ENCODE data around the gene NTM.

DNA sequence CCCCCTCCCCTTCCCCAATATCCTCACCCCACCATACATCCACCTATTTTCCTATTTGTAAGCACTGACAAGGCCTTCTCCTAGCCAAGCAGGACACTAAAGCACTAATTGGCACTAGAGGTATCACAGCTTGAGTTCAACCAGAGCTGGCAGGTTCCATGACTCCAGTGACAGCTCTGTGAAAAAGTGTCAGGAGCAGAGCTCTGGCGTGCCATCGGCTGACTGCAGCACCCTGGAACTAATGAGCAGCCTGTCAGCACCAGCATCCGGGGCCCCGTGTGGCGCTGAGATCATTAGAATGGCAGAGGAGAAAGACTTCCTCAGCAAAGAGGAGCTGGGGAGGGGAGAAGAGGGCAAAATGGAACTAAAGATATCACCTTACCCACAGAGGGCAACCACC, 847.4 kb downstream of the NTM start:
- TF ChIP-seq, protein P1, sequence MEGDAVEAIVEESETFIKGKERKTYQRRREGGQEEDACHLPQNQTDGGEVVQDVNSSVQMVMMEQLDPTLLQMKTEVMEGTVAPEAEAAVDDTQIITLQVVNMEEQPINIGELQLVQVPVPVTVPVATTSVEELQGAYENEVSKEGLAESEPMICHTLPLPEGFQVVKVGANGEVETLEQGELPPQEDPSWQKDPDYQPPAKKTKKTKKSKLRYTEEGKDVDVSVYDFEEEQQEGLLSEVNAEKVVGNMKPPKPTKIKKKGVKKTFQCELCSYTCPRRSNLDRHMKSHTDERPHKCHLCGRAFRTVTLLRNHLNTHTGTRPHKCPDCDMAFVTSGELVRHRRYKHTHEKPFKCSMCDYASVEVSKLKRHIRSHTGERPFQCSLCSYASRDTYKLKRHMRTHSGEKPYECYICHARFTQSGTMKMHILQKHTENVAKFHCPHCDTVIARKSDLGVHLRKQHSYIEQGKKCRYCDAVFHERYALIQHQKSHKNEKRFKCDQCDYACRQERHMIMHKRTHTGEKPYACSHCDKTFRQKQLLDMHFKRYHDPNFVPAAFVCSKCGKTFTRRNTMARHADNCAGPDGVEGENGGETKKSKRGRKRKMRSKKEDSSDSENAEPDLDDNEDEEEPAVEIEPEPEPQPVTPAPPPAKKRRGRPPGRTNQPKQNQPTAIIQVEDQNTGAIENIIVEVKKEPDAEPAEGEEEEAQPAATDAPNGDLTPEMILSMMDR (IDR thresholded peaks at IDR 0.05), result no peak
- TF ChIP-seq POLR2A (IDR thresholded peaks at IDR 0.05) (no peak), POLR2AphosphoS5 (IDR thresholded peaks at IDR 0.05) (no peak)
